ENCODE data around the gene P3H4.
A peak's percentile ranks its signal among the peaks of the same experiment; 100 is the strongest.

P3H4 gene

GRCh38 chr17:41844971-41845370 is 33.2 kb upstream of the P3H4 start:
- TF ChIP-seq SIN3A (IDR thresholded peaks at IDR 0.05; ENCODE audit: borderline replicate concordance, insufficient read depth, low read length), result no peak
- TF ChIP-seq FOXP2 (optimal IDR thresholded peaks at IDR 0.05; ENCODE audit: borderline replicate concordance, extremely low read depth, extremely low read length, insufficient read depth), result no peak
- no peak for TF ChIP-seq TAF1 (IDR thresholded peaks at IDR 0.05; ENCODE audit: borderline replicate concordance, insufficient read depth, low read length)
- no peak for TF ChIP-seq REST (IDR thresholded peaks at IDR 0.05; ENCODE audit: insufficient read depth in 1 of 2, low read depth in 2 of 2, low read length in 2 of 2)
- TF ChIP-seq POLR2AphosphoS5 (IDR thresholded peaks at IDR 0.05; ENCODE audit: low read depth, low read length), result no peak

- TF ChIP-seq FOXP2 (optimal IDR thresholded peaks at IDR 0.05; ENCODE audit: borderline replicate concordance, extremely low read depth, extremely low read length, insufficient read depth) (no peak), POLR2AphosphoS5 (IDR thresholded peaks at IDR 0.05; ENCODE audit: low read depth, low read length) (no peak), SIN3A (IDR thresholded peaks at IDR 0.05; ENCODE audit: borderline replicate concordance, insufficient read depth, low read length) (no peak), REST (IDR thresholded peaks at IDR 0.05; ENCODE audit: insufficient read depth in 1 of 2, low read depth in 2 of 2, low read length in 2 of 2) (no peak), TAF1 (IDR thresholded peaks at IDR 0.05; ENCODE audit: borderline replicate concordance, insufficient read depth, low read length) (no peak)
Observed at GRCh38 chr17:41837761-41838538, 26.2 kb upstream of the P3H4 start, which contains the start of gene KLHL10. TSS of gene KLHL10 (plus strand) at chr17:41837825. CDS start at chr17:41837933, 108 bp downstream.

GRCh38 chr17:41836550-41837196 is 24.9 kb upstream of the P3H4 start:
- no peak for TF ChIP-seq FOXP2 (optimal IDR thresholded peaks at IDR 0.05; ENCODE audit: borderline replicate concordance, extremely low read depth, extremely low read length, insufficient read depth)
- no peak for TF ChIP-seq POLR2AphosphoS5 (IDR thresholded peaks at IDR 0.05; ENCODE audit: low read depth, low read length)
- TF ChIP-seq REST (IDR thresholded peaks at IDR 0.05; ENCODE audit: insufficient read depth in 1 of 2, low read depth in 2 of 2, low read length in 2 of 2), result no peak
- no peak for TF ChIP-seq TAF1 (IDR thresholded peaks at IDR 0.05; ENCODE audit: borderline replicate concordance, insufficient read depth, low read length)
- no peak for TF ChIP-seq SIN3A (IDR thresholded peaks at IDR 0.05; ENCODE audit: borderline replicate concordance, insufficient read depth, low read length)

- TF ChIP-seq FOXP2 (optimal IDR thresholded peaks at IDR 0.05; ENCODE audit: borderline replicate concordance, extremely low read depth, extremely low read length, insufficient read depth), result peak; percentile 44
- 0 out of 2 replicates have a peak, but pooled peaks have one; percentile 16 for TF ChIP-seq SIN3A (IDR thresholded peaks at IDR 0.05; ENCODE audit: borderline replicate concordance, insufficient read depth, low read length)
- peak; percentile 68; the same call in 1 of the 2 replicates for TF ChIP-seq POLR2AphosphoS5 (IDR thresholded peaks at IDR 0.05; ENCODE audit: low read depth, low read length)
- no peak for TF ChIP-seq REST (IDR thresholded peaks at IDR 0.05; ENCODE audit: insufficient read depth in 1 of 2, low read depth in 2 of 2, low read length in 2 of 2)
- TF ChIP-seq TAF1 (IDR thresholded peaks at IDR 0.05; ENCODE audit: borderline replicate concordance, insufficient read depth, low read length), result peak; percentile 67; the same call in 1 of the 2 replicates
Observed at GRCh38 chr17:41835800-41836549, 24.2 kb upstream of the P3H4 start, which contains the start of gene NT5C3B. TSS of gene NT5C3B (minus strand) at chr17:41836232. CDS start at chr17:41836193, 39 bp downstream.
